Stimulated activated CD4-positive, alpha-beta T cell treated with anti-CD3 and anti-CD28 coated beads, Interleukin-15, amount 100 ng/mL, for 24 hours (primary cell): ENCODE results near the gene BUD31.
"Not testable (repeated sequence)": the region's sequence is repeated elsewhere in the genome, so short reads cannot be mapped to it uniquely, and the experiment has no call there.

ENCODE experiments used
- DNase-seq: peaks from one replicate; pipeline ENCODE4 v3.0.0-alpha.2; 2020

BUD31 gene

DNA sequence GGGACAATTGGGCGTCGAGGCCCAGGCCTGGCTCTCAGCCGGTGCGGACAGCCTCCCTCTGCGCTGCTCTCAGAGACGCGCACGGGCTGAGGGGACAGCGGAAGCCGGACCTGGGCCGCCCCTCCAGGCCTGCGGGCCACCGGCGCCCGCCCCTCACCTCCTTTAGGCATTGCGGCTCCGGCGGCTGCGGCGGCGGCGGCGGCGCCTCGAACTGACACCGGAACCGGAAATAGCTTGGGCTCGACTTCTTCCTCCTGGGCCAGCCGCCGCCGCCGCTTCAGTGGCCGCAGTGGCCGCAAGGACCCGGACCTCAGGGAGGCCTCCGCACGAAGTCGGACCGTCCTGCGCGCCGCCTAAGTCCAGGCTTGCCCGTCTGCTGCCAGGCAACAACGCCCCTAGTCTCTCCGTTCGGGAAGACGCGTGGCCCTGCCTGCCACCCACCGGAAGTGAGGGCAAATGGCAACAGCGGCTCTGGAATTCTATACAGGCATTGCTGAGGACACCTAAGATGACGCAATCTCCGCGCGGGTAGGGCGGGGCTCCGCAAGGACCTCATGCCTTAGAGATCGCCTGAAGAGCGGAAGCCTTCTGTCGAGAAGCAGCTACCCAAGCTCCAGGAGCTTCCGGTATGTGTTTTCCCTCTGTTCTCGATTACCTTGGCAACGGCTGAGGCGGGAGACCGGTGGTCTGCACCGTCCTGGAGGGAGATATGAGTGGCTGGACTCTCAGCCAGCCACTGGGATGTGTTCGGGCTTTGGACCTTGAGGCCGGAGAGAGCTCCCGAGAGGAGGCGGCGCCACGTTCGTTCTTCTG lies at the start of gene BUD31, which contains the start of gene PDAP1:
Gene BUD31, plus strand, starts transcription at position 591 of the 813 bp plus-strand sequence. CDS start 2,124 bp downstream, outside the sequence.
Gene PDAP1, minus strand, starts transcription at position 219 of the 813 bp plus-strand sequence. Its CDS starts 49 bp downstream, at position 170.
- DNase-seq, result peak; percentile 91

DNA sequence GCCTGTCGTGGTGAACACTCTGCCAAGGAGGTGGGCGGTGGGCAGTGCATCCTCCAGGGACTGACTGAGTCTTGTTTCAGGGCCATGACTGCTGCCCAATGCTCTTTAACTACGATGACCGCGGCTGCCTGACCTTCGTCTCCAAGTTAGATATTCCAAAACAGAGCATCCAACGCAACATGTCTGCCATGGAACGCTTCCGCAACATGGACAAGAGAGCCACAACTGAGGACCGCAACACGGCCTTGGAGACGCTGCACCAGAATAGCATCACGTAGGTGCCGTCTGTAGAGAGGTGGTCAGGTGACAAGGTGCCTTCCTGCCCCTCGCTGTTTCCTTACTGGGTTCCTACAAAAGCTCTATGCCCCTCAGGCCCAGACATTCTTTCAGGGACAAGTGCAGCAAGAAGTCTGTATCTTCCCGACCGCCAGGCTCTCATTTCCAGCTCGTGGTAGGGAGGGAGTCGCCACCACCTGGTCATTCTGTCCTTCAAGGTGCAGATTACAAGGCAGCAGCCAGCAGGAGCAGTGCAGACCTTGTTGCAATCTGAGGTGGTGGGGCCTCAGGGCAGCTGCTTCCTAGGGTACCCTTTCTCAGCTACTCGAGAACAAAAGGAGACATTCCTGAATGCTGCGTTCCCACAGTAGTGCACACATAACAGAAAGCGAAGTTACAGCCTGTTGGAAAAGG lies 49.2 kb upstream of the BUD31 start:
- no peak for DNase-seq

DNA sequence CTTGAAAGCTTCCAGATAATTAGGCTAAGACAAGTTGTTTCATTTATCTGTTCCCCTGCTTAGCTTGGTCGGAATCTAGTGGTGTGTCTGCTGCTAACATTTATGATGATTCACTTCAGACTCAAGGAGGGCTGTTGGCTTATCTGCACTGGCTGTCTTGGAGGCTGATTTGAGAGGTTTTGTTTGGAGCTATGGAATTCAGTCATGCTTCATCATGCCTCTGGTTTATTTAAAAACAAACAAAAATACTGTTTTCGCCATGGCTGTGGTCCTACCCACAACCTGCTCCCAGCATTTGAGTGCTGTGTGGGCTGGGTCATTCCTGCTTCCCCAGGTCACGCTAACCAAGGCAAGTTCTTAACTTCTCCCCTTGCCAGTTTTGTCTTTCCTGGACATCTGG lies 46.0 kb upstream of the BUD31 start:
- DNase-seq, result no peak

DNA sequence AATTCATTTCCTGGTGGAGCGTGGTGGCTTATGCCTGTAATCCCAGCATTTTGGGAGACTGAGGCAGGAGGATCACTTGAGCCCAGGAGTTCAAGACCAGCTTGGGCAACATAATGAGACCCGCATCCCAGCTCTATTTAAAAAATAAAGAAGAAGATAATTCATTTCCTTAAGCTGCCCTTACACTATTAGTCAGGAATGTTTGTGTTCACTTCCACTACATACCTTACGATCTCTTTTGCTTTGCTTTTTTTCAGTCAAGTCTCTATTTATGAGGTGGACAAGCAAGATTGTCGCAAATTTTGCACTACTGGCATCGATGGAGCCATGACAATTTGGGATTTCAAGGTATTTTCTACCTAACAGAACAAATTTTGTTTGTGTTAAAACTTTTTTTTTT lies 45.5 kb upstream of the BUD31 start:
- DNase-seq, result no peak

DNA sequence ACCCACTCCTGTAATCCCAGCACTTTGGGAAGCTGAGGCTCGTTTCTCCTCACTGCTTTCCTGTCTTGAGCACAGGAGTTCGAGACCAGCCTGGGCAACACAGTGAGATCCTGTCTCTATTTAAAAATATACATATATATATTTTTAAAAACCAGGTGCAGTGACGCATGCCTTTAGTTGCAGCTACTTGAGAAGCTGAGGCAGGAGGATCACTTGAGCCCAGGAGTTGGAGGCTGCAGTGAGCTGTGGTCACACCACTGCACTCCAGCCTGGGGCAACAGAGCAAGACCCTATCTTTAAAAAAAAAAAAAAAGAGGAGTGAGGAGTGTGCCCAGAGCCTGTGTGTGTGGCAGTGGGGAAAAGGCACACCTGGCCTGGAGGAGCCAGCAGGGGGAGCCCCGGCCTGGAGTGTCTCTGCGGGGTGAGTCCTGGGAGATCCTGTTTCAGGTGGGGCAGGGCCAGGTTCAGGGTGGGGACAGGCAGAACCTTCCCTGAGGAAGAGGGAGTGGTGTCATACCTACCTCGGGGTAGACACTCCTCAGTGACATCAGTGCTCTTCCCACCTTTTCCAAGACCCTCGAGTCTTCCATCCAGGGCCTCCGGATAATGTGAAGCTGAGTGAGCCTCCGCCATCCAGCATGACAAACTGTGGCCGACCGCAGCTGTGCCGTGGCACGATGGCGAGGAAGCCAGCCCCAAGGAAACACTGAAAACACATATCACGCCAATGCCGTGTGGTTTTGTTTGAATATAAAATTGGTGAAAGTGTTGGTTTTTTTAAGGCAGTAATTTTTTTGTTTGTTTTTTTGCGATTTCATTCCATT lies 43.2 kb upstream of the BUD31 start:
- peak; percentile 66 for DNase-seq

DNA sequence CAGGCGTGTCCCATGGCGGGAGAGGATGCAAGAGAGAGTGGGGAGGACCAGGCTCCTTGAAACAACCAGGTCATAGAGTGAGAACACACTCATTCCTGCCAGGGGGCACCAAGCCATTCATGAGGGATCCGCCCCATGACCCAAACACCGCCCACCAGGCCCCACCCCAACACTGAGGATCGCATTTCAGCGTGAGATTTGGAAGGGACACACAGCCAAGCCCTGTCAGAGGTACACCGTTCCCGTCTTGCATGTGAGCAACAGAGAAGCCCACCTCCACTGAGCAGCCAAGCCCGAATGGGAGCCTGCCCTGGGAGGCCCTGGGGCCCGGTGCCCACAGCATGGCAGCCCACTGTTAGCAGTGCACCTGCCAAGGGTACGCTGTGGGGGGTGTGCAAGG lies 42.1 kb upstream of the BUD31 start:
- no peak for DNase-seq

DNA sequence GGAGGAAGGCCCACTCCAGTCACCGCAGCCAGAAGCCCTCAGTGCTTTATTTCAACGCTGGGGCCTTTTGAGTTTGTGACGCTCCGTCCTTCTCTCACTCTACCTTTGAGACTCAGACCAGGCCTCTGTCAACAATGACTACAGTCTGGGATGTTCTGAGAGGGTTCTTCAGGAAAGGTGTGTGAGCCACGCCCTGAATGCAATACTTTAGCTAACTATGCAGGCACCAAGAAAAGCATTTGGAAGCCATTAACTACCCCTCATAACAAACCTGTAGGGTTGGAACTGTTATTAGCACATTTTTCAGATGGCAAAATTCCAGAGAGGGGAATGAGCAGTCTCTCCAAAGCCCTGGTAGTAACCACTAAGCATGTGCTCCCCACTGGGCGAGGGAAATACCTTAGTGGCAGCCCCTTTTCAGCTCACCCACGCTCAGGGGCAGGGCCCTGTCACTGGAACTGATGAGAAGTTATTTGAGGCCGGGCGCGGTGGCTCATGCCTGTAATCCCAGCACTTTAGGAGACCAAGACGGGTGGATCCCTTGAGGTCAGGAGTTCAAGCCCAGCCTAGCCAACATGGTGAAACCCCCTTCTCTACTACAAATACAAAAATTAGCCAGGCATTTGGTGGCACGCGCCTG lies 39.9 kb upstream of the BUD31 start:
- DNase-seq, result no peak

DNA sequence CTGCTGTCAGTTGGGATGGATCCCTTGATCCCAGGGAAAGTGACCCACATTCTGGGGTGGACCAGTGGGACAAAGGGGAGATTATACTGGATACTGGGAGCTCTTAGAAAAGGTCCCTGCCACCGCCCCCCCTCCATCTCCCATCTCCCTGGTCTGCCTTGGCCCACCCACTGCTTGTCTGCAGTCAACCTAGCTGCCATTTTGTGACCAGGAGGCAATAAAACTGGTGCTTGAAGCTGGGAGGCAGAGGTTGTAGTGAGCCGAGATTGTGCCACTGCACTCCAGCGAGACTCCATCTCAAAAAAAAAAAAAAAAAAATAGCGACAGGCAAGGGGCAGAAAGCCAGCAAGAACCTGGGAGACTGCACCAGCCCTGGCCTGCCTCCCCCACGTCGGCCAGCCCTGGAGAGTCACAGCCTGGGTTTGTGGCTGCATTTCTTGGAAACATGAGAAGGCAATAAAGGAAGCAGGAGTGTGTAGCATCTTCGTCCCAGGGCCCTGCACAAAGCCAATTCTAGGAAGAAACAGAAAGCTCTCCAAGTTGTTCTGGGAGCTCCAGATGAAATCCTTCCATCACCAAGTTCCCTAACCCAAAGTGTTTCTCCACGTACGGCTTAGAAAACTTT lies 38.9 kb upstream of the BUD31 start:
- no peak for DNase-seq

DNA sequence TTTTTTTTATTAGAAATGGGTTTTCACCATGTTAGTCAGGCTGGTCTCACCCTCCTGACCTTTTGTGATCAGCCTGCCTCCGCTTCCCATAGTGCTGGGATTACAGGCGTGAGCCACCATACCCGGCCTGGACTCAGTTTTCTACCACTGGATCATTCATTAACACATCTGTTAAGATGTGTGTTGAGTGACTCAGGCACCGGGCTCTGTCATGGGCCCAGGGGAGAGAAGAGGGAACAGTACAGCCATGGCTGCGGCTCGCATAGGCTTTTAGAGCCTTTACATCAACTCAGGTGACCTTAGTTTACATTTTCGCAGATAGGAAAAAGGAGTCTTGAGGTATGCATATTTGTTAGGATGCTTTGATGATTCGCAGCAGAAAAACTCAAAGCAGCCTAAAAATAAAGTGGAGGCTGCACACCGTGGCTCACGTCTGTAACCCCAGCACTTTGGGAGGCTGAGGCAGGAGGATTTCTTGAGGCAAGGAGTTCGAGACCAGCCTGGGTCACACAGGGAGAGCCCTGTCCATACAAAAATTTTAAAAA lies 37.3 kb upstream of the BUD31 start:
- no peak for DNase-seq

DNA sequence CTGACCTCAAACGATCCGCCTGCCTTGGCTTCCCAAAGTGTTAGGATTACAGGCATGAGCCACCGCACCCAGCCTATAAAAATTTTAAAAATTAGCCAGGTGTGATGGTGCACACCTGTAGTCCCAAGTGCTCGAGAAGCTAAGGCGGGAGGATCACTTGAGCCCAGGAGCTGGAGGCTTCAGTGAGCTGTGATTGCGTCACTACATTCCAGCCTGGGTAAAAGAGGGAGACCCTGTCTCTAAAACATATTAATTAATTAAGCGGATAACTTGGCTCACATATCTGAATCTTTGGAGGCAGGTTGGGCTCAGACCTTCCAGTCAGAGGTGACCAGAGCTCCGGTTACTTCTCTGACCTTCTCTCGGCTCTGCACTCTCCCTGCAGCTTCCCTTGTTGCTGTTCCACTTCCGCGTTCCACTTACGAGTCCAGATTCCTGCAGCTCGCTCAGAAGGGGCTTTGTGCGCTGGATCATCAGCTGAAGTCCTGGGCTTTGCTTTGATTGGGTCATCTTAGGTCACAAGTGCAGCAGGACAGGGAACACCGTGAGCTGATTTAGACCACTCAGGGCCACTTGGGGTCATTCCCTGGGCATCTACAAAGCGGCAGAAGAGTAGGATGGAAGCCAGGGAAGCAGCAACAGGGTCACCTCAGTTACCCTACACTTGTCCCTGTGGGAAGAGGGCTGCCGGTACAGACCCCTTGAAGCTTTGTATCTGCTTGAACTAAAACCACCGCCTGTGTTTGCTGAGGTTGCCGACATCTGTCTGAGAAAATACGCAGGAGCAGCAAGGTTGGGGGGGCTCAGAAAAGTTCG lies 36.3 kb upstream of the BUD31 start:
- DNase-seq, result no peak

DNA sequence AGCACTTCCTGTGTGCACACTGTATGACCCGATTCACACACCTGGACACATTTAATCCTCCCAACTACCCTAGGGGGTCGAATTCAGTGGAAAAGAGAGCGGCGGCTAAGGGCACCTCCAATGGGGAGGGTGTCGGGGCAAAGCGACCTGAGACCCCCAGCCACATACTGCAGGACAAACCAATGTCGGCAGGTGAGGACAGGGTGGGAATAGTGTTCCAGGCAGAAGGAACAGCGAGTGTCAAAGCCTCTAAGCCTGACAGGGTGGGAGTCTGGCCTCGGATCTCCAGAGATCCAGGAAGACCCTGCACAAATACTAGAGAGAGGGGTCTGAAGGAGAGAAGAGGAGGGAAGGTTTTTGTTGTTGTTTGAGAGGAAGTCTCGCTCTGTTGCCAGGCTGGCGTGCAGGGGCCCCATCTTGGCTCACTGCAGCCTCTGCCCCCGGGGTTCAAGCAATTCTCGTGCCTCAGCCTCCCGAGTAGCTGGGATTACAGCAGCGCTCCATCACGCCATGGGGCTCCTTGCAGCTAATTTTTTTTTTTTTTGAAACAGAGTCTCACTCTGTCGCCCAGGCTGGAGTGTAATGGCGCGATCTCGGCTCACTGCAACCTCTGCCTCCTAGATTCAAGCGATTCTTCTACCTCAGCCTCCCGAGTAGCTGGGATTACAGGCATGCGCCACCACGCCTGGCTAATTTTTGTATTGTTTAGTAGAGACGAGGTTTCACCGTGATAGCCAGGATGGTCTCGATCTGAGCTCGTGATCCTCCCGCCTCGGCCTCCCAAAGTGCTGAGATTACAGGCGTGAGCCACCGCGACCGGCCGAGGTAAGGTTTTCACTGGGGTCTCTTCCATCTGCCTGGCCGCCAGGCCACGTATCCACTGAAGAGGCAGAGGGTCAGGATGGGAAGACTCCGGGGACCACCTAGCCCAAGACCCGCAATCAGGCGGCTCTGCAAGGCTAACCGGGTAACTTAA lies 35.4 kb upstream of the BUD31 start:
- no peak for DNase-seq

DNA sequence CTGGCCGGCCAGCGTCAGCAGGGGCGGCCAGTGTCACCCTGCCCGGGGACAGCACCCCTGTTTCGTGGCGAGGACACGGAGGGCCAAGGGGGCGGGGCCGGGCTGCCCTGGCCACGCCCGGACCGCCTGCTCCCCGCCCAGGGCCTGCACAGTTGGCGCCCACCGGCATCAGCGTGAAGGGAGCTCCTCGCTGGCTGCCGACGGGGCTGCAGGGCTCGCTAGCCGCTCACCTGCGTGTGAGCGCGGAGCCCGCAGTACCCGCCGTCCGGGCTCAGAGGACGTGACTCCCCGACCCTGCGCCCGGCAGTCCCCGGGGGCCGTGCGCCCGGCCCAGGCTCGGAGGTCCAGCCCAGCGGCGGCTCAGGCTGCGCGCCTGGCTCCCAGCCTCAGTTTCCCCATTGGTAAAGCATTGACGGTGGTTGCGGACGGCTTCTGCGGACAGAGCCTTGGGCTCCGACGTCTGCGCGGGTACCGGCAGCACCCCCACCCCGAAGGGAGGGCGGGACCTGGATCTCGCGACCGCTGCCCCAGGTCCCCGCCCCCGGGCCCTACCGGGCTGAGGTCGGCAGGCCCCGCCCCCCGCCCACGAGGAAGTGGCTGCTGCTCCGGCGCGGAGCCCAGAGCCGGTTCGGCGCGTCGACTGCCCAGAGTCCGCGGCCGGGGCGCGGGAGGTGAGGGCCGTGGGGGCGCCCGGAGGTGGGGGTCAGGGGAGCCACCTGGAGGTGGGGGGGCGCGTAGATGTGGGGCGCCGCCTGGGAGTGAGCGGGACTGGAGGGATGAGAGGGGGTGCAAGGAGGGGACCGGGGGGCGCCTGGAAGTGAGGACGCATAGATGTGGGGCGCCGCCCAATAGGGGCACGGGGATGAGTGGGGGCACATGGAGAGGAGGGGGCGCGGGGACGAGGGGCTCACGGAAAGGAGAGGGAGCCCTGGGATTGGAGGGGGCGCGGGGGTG lies 34.4 kb upstream of the BUD31 start, which contains the start of gene ARPC1B:
Gene ARPC1B, plus strand, starts transcription at position 620 of the 954 bp plus-strand sequence. CDS start 10,985 bp downstream, outside the sequence.
- DNase-seq, result peak; percentile 93

DNA sequence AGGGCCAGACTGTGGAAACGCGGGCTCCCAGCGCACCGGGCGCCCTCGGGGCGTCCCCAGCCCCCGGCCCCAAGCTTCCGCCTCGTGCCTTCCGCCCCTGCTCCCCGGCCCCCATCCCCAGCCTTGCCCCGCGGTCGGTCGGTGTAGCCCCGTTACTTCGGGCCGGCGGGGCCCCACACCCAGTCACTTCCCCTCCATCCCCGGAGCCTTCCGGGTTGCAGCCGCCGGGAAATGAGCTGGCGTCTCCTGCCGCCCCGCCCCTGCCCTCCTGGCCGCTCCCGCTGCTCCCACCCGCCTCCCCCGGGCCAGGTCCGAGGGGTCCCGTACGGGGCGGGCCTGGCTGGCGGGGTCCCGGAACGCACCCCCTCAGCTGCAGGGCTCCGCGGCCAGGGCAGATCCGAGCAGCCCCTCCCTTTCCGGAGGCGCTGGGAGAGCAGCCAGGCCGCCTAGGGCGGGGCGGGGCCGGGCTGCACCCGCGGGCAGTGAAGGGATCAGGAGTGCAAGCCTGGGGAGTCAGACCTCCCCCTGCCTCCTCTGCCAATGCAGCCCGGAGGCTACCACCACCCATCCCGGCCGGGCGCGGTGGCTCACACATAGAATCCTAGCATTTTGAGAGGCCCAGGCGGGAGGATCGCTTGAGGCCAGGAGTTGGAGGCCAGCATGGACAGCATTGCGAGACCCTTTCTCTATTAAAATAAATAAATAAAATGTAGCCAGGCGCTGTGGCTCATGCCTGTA lies 33.5 kb upstream of the BUD31 start:
- DNase-seq, result peak; percentile 81

DNA sequence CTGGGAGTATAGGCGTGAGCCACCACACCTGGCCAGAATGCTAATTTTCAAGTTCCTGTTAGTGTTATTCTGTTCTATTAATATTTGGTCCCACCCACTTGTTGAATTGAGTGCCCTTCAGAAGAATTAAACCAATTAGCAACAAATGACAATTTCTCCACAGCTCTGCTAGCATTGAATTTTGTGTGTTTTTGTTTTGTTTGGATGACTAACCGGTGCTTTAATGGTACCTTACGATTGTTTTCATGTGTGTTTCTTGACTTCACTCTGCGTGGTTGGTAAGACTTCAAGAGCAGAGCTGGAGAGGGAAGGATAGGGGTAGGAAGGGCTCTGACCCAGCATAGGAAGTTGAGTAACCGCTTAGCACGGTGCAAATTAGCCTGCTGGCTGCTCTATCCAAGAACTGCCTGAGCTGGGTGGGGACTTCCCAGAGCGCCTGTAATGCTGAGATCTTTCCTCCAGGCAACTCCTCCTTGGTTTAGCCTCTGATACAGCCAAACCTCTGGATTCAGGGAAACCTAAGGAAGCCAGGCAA lies 29.7 kb upstream of the BUD31 start:
- DNase-seq, result peak; percentile 63

DNA sequence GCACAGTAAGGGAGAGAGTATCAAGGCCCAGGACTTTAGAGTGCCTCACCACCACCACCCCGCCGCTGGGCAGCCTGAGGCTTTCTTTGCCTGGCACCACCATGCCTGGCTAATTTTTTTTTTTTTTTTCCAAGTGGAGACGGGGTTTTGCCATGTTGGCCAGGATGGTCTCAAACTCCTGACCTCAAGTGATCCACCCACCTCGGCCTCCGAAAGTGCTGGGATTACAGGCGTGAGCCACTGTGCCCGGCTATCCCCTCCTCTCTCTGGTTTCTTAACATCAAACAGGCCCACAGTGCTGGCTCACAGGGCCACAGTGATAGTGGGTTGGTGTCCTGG lies 29.1 kb upstream of the BUD31 start:
- DNase-seq, result not testable (repeated sequence)

DNA sequence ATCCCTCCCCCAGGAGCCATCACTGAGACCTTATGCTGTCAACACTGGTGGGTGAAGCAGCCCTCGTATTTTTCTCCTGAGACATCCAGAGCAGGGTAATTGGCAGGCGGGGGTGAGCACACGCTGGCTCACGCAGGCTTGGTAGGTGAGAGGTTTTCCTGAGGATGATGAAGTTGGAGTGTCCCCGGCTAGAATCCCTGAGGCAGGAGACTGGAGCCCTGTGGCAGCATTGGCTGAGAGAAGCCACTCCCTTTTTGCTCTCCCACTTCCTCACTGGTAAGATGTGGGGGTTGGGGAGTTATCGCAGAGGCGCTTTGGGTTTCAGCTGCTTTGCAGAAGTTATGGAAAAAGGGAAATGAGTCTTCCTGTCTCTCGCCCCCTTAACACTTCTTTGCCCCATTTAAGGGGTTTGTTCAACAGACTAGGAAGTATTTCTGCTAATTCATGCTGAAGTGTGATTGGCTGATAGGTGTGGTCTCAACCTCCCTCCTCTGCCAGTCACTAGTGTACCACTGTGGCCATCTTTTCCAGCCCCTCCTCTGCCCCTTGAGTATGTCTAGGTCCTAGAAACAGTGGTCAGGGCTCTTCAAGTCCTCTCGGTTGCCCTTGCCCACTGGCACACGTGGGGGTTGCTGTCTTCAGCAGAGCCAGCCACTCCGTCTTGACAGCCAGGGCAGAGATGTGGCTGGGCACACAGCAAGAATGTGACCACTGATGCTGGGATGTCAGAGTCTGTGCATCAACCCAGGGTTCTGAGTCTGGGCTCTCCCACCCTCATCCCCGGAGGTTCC lies 28.5 kb upstream of the BUD31 start:
- peak; percentile 69 for DNase-seq
